IMR-90 (cell line): ENCODE measurements around the gene PIK3R5. TPM values are rescaled to one million over a fixed set of nuclear protein-coding genes. Genes with fewer than 3 reads are reported as not detected.

Experiments
- ATAC-seq: fragments of 200-7000 bp; cut with Tn5 transposase; 2 replicates; pipeline ENCODE4 v1.9.1; 2020; ENCODE audit warnings: low read depth, mild to moderate bottlenecking, moderate library complexity
- BruUV-seq: library from RNA; stranded (reverse); fragments of 400-500 nt; replicated peaks from 2 replicates; lab custom pipeline; 2021; lab: Mats Ljungman, UMichigan
- CTCF ChIA-PET: fragments of 300-600 bp; formaldehyde crosslinking; extraction: SDS; loops from one replicate; lab custom pipeline; 2021; ENCODE audit warnings: antibody characterized with exemption; lab: Yijun Ruan, JAX
- POLR2A ChIA-PET: fragments of 300-600 bp; sonication (Branson Sonifier 250); formaldehyde crosslinking; loops from one replicate; lab custom pipeline; 2022; ENCODE audit warnings: antibody characterized with exemption; ENCODE audit not compliant: unreplicated experiment; lab: Charles Lee
- DNase-seq: peaks from one replicate; pipeline ENCODE4 v3.0.0; 2013
- H2AFZ ChIP-seq: replicated peaks from 2 replicates; pipeline ENCODE3; 2013; ENCODE audit warnings: low read length, mild to moderate bottlenecking; ENCODE audit not compliant: poor library complexity
- H2AK5ac ChIP-seq: 2 replicates; pipeline ENCODE4 v1.6.1; 2013; ENCODE audit warnings: low read depth, low read length, inconsistent platforms
- H2AK9ac ChIP-seq: replicated peaks from 2 replicates; pipeline ENCODE3; 2013; ENCODE audit warnings: mild to moderate bottlenecking, low read depth, low read length, moderate library complexity; ENCODE audit not compliant: poor library complexity
- H2BK120ac ChIP-seq: 2 replicates; pipeline ENCODE4 v1.6.1; 2013; ENCODE audit warnings: low read depth, low read length, inconsistent platforms
- H2BK15ac ChIP-seq: 3 replicates; pipeline ENCODE4 v1.6.1; 2013; ENCODE audit warnings: low read depth, low read length, inconsistent platforms
- H2BK20ac ChIP-seq: 2 replicates; pipeline ENCODE4 v1.6.1; 2013; ENCODE audit warnings: low read depth, mild to moderate bottlenecking, inconsistent platforms, low read length, moderate library complexity
- H2BK5ac ChIP-seq: 2 replicates; pipeline ENCODE4 v1.6.1; 2013; ENCODE audit warnings: mild to moderate bottlenecking, low read depth, low read length, inconsistent platforms; ENCODE audit not compliant: poor library complexity, severe bottlenecking
- H3K14ac ChIP-seq: replicated peaks from 2 replicates; pipeline ENCODE4 v1.6.1; 2013; ENCODE audit warnings: low read depth, low read length, inconsistent platforms
- H3K18ac ChIP-seq: 2 replicates; pipeline ENCODE4 v1.6.1; 2013; ENCODE audit warnings: low read depth, low read length, control low read depth
- H3K23ac ChIP-seq: 2 replicates; pipeline ENCODE4 v1.6.1; 2013; ENCODE audit warnings: low read depth, low read length, inconsistent platforms
- H3K27ac ChIP-seq: 2 replicates; pipeline ENCODE4 v1.5.1; 2013; ENCODE audit warnings: mild to moderate bottlenecking, control low read depth, low read length; ENCODE audit not compliant: insufficient read depth
- H3K27me3 ChIP-seq: 2 replicates; pipeline ENCODE4 v1.6.1; 2013; ENCODE audit warnings: low read length; ENCODE audit not compliant: control insufficient read depth, insufficient read depth
- H3K36me3 ChIP-seq: 2 replicates; pipeline ENCODE4 v1.6.1; 2013; ENCODE audit warnings: low read length, mixed read lengths; ENCODE audit not compliant: control insufficient read depth, insufficient read depth
- H3K4ac ChIP-seq: 2 replicates; pipeline ENCODE4 v1.6.1; 2013; ENCODE audit warnings: low read depth, low read length, inconsistent platforms
- H3K4me1 ChIP-seq: 2 replicates; pipeline ENCODE4 v1.6.1; 2013; ENCODE audit warnings: low read length, mixed read lengths; ENCODE audit not compliant: control insufficient read depth, insufficient read depth
- H3K4me2 ChIP-seq: 2 replicates; pipeline ENCODE4 v1.6.1; 2013; ENCODE audit warnings: low read depth, mild to moderate bottlenecking, control low read depth, low read length, moderate library complexity
- H3K4me3 ChIP-seq: 2 replicates; pipeline ENCODE4 v1.5.1; 2013; ENCODE audit warnings: low read depth, mild to moderate bottlenecking, control low read depth, low read length, moderate library complexity; ENCODE audit not compliant: insufficient read depth
- H3K56ac ChIP-seq: 2 replicates; pipeline ENCODE4 v1.6.1; 2013; ENCODE audit warnings: low read length, inconsistent platforms; ENCODE audit not compliant: insufficient read depth; ENCODE audit errors: extremely low read depth
- H3K79me1 ChIP-seq, 2 experiments: 2 replicates each; pipeline ENCODE4 v1.6.1; 2013; ENCODE audit warnings: low read length in 2 of 2, inconsistent platforms in 1 of 2, low read depth in 1 of 2
- H3K9ac ChIP-seq: 2 replicates; pipeline ENCODE4 v1.6.1; 2013; ENCODE audit warnings: low read depth, low read length, control low read depth
- H3K9me1 ChIP-seq: 2 replicates; pipeline ENCODE4 v1.6.1; 2013; ENCODE audit warnings: low read length, inconsistent platforms; ENCODE audit not compliant: insufficient read depth
- H3K9me3 ChIP-seq: 2 replicates; pipeline ENCODE4 v1.6.1; 2013; ENCODE audit warnings: low read length; ENCODE audit not compliant: control insufficient read depth, insufficient read depth
- H4K20me1 ChIP-seq: 2 replicates; pipeline ENCODE4 v1.6.1; 2013; ENCODE audit warnings: low read length, inconsistent platforms; ENCODE audit not compliant: insufficient read depth
- H4K5ac ChIP-seq: 2 replicates; pipeline ENCODE4 v1.6.1; 2013; ENCODE audit warnings: mild to moderate bottlenecking, low read depth, low read length, control low read depth
- H4K8ac ChIP-seq, 2 experiments: 2 replicates each; pipeline ENCODE4 v1.6.1; 2013; ENCODE audit warnings: low read depth in 2 of 2, low read length in 2 of 2, control low read depth in 1 of 2, inconsistent platforms in 1 of 2
- H4K91ac ChIP-seq: 2 replicates; pipeline ENCODE4 v1.6.1; 2013; ENCODE audit warnings: low read depth, low read length, inconsistent platforms; ENCODE audit not compliant: insufficient read depth
- MAFK ChIP-seq: IDR thresholded peaks from 2 replicates; pipeline ENCODE4 v1.6.1; 2012; ENCODE audit warnings: low read depth, low read length, improper control_type of control experiment
- MXI1 ChIP-seq: IDR thresholded peaks from 2 replicates; pipeline ENCODE4 v1.6.1; 2012; ENCODE audit warnings: low read depth, mild to moderate bottlenecking, low read length, moderate library complexity, borderline replicate concordance
- RCOR1 ChIP-seq: IDR thresholded peaks from 2 replicates; pipeline ENCODE4 v1.6.1; 2012; ENCODE audit warnings: mild to moderate bottlenecking, low read length, improper control_type of control experiment; ENCODE audit not compliant: insufficient replicate concordance
- RFX5 ChIP-seq: IDR thresholded peaks from 2 replicates; pipeline ENCODE4 v1.8.0; 2012; ENCODE audit warnings: low read depth, mild to moderate bottlenecking, low read length, moderate library complexity
- SMC3 ChIP-seq: fragments of 150-350 bp; IDR thresholded peaks from 2 replicates; pipeline ENCODE4 v1.6.1; 2016; ENCODE audit warnings: low read depth, mild to moderate bottlenecking, antibody characterized with exemption, low read length, moderate library complexity
- WGBS, 2 experiments: methylation state at CpG; one replicate each; pipeline versions ENCODE4 v1.1.5 to v1.1.7; 2013; ENCODE audit warnings: missing lambda C conversion rate in 2 of 2; ENCODE audit not compliant: insufficient read length in 1 of 2; ENCODE audit errors: extremely low coverage in 2 of 2; 5-methylcytosine and 5-hydroxymethylcytosine counted together
- dilution Hi-C: fragments of 300-500 bp; cut with HindIII; formaldehyde crosslinking; loops from one replicate; pipeline ENCODE4 v1.14.3; 2018; ENCODE audit warnings: low sequenced_read_pairs; ENCODE audit not compliant: unreplicated experiment
- in situ Hi-C: fragments of 300-500 bp; cut with MboI; formaldehyde crosslinking; loops from 3 replicates; pipeline ENCODE4 v1.14.3; 2019; ENCODE audit warnings: low sequenced_read_pairs, inconsistent platforms, mixed read lengths
- intact Hi-C: fragments of 100-400 bp; cut with micrococcal nuclease; formaldehyde crosslinking; loops from 2 replicates; pipeline ENCODE4 v1.10.0; 2022
- polyA plus RNA-seq, 3 experiments: library from polyadenylated mRNA; depleted of rRNA; stranded (reverse); fragments of >200 nt; gene quantifications; 2 replicates each; pipeline ENCODE4 v1.2.3, GENCODE V29; 2012; ENCODE audit warnings: low replicate concordance in 1 of 3
- total RNA-seq: library from RNA; depleted of rRNA; stranded (reverse); fragments of >200 nt; gene quantifications from 2 replicates; pipeline ENCODE4 v1.2.3, GENCODE V29; 2012
- TF ChIP-seq, protein P1 (sequence below): fragments of 150-350 bp; IDR thresholded peaks from 2 replicates; pipeline ENCODE4 v1.6.1; 2016; ENCODE audit warnings: low read depth, mild to moderate bottlenecking, low read length, moderate library complexity, borderline replicate concordance

The PIK3R5 gene
- total and polyA plus RNA-seq, 2 of the 4 experiments (the other 2 are of a cell fraction), result not detected

DNA sequence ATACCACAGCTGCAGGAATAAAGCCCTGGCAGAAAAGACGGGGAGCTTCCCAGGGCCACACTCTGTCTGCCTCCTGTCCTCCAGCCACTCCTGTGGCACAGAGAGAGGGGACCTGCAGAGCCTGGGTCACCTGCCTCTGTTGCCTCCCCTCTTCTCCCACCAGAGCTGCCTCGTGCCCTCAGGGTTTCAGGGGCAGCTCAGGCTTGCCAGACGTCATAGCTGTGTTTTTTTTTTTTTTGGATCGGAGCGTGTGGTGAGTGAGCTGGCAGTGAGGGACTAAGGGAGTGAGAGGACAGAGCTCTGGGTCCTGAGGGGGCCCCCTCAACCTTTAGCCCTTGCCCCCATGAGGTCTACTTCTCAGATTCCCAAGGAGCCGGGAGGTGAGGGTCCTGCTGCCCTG is 100.1 kb downstream of the PIK3R5 start:
- Histone ChIP-seq H3K36me3 (no peaks in the 10 kb centered on the region), H3K18ac (no peak overlapping the region), H2AK9ac (no peak overlapping the region), H2AK5ac (no peak overlapping the region), H2BK5ac (no peak overlapping the region), H3K27me3 (peaks cover 3% of the 10 kb centered on the region; the same call in 1 of the 2 replicates), H3K4me1 (no peaks in the 10 kb centered on the region), H3K4ac (no peak overlapping the region), H3K9me1 (no peaks in the 10 kb centered on the region), H2BK15ac (no peak overlapping the region), H3K14ac (no peak overlapping the region), H3K9me3 (no peaks in the 10 kb centered on the region), H4K5ac (no peak overlapping the region), H4K91ac (no peak overlapping the region), H3K4me3 (no peak overlapping the region), H3K9ac (no peak overlapping the region), H2BK120ac (no peak overlapping the region), H4K20me1 (no peaks in the 10 kb centered on the region), H3K27ac (no peak overlapping the region), H3K79me1 (no peaks in the 10 kb centered on the region), H3K23ac (no peak overlapping the region), H4K8ac (no peak overlapping the region), H3K56ac (no peak overlapping the region), H3K4me2 (no peak overlapping the region), H2BK20ac (no peak overlapping the region), H2AFZ (no peak overlapping the region)
- 30% methylated on average over 2 of the region's 6 CpGs; no CpG with 5 or more reads in 1 of the 2 experiments for WGBS, 2 experiments
- DNase-seq, result no peak
- TF ChIP-seq MXI1 (no peak), MAFK (no peak), SMC3 (no peak), RCOR1 (no peak), RFX5 (no peak)
- TF ChIP-seq, protein P1, sequence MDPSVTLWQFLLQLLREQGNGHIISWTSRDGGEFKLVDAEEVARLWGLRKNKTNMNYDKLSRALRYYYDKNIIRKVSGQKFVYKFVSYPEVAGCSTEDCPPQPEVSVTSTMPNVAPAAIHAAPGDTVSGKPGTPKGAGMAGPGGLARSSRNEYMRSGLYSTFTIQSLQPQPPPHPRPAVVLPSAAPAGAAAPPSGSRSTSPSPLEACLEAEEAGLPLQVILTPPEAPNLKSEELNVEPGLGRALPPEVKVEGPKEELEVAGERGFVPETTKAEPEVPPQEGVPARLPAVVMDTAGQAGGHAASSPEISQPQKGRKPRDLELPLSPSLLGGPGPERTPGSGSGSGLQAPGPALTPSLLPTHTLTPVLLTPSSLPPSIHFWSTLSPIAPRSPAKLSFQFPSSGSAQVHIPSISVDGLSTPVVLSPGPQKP, result no peak
- in situ Hi-C loops, result no loop called here
- intact Hi-C loops, result no loop called here
- BruUV-seq, result no TSS peak
- dilution Hi-C loops, result no loop called here
- no peak for ATAC-seq
- ChIA-PET POLR2A (no interaction called here), CTCF (no interaction called here)
